MM.1S (cell line): ENCODE data around the gene TSSK3.

Experiments used
- DNase-seq: peaks from one replicate; pipeline ENCODE4 v3.0.0-alpha.2; 2015
- H2AFZ ChIP-seq: fragments of 300-600 bp; sonication (generic); 2 replicates; pipeline ENCODE4 v1.6.0; 2016; ENCODE audit warnings: antibody characterized with exemption, low read length
- H3F3A ChIP-seq: fragments of 300-600 bp; sonication (generic); 2 replicates; pipeline ENCODE4 v1.6.1; 2016; ENCODE audit warnings: mild to moderate bottlenecking, antibody characterized with exemption, low read length, moderate library complexity, mixed read lengths; ENCODE audit not compliant: insufficient read depth
- H3K27ac ChIP-seq: fragments of 300-600 bp; sonication (generic); 2 replicates; pipeline ENCODE4 v1.5.1; 2016; ENCODE audit warnings: mild to moderate bottlenecking, low read length
- H3K27me3 ChIP-seq: fragments of 300-600 bp; sonication (generic); replicated peaks from 2 replicates; pipeline ENCODE4 v1.6.0; 2016; ENCODE audit warnings: low read length; ENCODE audit not compliant: insufficient read depth
- H3K36me3 ChIP-seq: fragments of 300-600 bp; sonication (generic); replicated peaks from 2 replicates; pipeline ENCODE4 v1.6.1; 2016; ENCODE audit warnings: mild to moderate bottlenecking, low read length, mixed read lengths; ENCODE audit not compliant: insufficient read depth
- H3K4me1 ChIP-seq: fragments of 300-600 bp; sonication (generic); 2 replicates; pipeline ENCODE4 v1.6.1; 2016; ENCODE audit warnings: low read length, mixed read lengths
- H3K4me2 ChIP-seq: fragments of 300-600 bp; sonication (generic); 2 replicates; pipeline ENCODE4 v1.6.0; 2016; ENCODE audit warnings: low read depth, low read length
- H3K4me3 ChIP-seq: fragments of 300-600 bp; sonication (generic); 2 replicates; pipeline ENCODE4 v1.5.1; 2016; ENCODE audit warnings: low read length, mixed read lengths
- H3K79me2 ChIP-seq: fragments of 300-600 bp; sonication (generic); 2 replicates; pipeline ENCODE4 v1.6.1; 2016; ENCODE audit warnings: mixed run types, low read length, mixed read lengths
- H3K9ac ChIP-seq: fragments of 300-600 bp; sonication (generic); 2 replicates; pipeline ENCODE4 v1.6.1; 2016; ENCODE audit warnings: low read length, mixed read lengths
- H3K9me2 ChIP-seq: fragments of 300-600 bp; sonication (generic); replicated peaks from 2 replicates; pipeline ENCODE4 v1.6.1; 2016; ENCODE audit warnings: mild to moderate bottlenecking, low read length, mixed read lengths; ENCODE audit not compliant: insufficient read depth
- H3K9me3 ChIP-seq: fragments of 300-600 bp; sonication (generic); replicated peaks from 2 replicates; pipeline ENCODE4 v1.6.1; 2016; ENCODE audit warnings: mild to moderate bottlenecking, low read length, mixed read lengths; ENCODE audit not compliant: insufficient read depth
- H4K20me1 ChIP-seq: fragments of 300-600 bp; sonication (generic); 2 replicates; pipeline ENCODE4 v1.6.1; 2016; ENCODE audit warnings: mild to moderate bottlenecking, low read length, moderate library complexity, mixed read lengths; ENCODE audit not compliant: insufficient read depth
- EZH2 ChIP-seq: fragments of 300-600 bp; sonication (generic); optimal IDR thresholded peaks from 2 replicates; pipeline ENCODE3; 2017; ENCODE audit warnings: low read depth, mild to moderate bottlenecking, antibody characterized with exemption, low read length, mixed read lengths
- EZH2phosphoT487 ChIP-seq: fragments of 300-600 bp; sonication (generic); IDR thresholded peaks from 2 replicates; pipeline ENCODE4 v1.6.1; 2018; ENCODE audit warnings: antibody characterized with exemption, low read length
- TF ChIP-seq, protein P1 (sequence below): fragments of 300-600 bp; sonication (generic); IDR thresholded peaks from 2 replicates; pipeline ENCODE4 v1.5.1; 2016; ENCODE audit warnings: antibody characterized with exemption, low read length, mixed read lengths

TSSK3 gene

DNA sequence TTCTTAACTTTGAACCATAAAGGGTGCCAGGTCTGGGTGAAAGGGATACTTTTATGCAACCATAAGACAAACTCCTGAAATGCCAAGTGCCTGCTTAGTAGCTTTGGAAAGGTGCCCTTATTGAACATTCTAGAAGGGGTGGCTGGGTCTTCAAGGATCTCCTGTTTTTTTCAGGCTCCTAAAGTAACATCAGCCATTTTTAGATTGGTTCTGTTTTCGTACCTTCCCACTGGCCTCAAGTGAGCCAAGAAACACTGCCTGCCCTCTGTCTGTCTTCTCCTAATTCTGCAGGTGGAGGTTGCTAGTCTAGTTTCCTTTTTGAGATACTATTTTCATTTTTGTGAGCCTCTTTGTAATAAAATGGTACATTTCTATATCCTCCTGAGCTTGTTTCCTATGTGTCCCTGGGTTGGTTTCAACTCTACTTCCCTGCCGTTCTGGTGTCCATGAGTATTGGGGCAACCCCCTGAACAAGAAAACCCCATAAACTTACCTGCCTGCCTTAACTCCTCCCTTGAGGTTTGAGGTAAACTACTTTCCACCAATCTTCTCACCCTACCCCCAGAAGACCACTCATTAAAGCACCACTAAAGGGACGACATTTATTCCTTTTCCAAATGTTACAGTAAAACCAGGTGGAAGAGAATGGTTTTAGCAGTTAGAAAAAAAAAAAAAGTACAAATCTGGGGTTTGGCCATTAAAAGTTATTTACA lies 28.9 kb upstream of the TSSK3 start:
- peaks cover 47% of the 10 kb centered on the region for H3F3A ChIP-seq
- H4K20me1 ChIP-seq = no peaks in the 10 kb centered on the region
- no peak overlapping the region for H3K4me3 ChIP-seq
- peaks cover 58% of the 10 kb centered on the region for H3K4me1 ChIP-seq
- H3K27me3 ChIP-seq = no peaks in the 10 kb centered on the region
- no peaks in the 10 kb centered on the region for H3K9me2 ChIP-seq
- H2AFZ ChIP-seq = no peak overlapping the region
- TF ChIP-seq EZH2phosphoT487 = no peak
- TF ChIP-seq, protein P1, sequence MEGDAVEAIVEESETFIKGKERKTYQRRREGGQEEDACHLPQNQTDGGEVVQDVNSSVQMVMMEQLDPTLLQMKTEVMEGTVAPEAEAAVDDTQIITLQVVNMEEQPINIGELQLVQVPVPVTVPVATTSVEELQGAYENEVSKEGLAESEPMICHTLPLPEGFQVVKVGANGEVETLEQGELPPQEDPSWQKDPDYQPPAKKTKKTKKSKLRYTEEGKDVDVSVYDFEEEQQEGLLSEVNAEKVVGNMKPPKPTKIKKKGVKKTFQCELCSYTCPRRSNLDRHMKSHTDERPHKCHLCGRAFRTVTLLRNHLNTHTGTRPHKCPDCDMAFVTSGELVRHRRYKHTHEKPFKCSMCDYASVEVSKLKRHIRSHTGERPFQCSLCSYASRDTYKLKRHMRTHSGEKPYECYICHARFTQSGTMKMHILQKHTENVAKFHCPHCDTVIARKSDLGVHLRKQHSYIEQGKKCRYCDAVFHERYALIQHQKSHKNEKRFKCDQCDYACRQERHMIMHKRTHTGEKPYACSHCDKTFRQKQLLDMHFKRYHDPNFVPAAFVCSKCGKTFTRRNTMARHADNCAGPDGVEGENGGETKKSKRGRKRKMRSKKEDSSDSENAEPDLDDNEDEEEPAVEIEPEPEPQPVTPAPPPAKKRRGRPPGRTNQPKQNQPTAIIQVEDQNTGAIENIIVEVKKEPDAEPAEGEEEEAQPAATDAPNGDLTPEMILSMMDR = peak; percentile 21; the same call in 1 of the 2 replicates
- H3K36me3 ChIP-seq = no peaks in the 10 kb centered on the region
- no peak overlapping the region for H3K9ac ChIP-seq
- peak overlapping the region; percentile 60; the same call in 1 of the 2 replicates for H3K27ac ChIP-seq
- H3K9me3 ChIP-seq = no peaks in the 10 kb centered on the region
- H3K4me2 ChIP-seq = peak overlapping the region; percentile 79
- peaks cover 9% of the 10 kb centered on the region for H3K79me2 ChIP-seq
- DNase-seq = peak; percentile 45

DNA sequence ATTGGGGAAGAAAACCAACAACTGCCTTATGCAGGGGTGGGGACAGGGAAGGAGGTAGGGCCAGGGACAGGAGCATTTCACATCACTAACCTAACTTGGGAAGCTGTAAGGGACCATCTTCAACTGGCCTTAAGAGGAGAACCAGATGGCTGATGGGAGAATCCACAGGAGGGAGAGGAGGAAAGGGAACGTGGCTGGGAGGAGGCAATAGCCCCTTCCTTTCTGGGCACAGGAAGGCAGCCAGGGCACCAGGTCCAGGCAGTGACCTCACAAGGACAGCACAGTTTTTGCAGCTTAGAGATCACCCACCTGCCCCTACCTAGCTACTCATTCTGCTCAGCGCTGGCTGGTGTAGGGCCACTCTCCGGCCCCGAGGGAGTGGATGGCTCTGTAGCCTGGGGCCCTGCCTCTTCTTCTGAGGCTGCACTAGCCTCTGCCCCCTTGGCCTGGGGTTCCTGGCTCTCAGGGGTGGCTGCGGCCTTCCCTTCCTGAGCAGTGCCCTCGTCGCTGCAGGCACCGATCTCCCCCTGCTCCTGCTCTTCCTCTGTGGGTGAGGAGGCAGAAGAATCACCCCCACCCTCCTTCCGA lies 28.0 kb upstream of the TSSK3 start:
- no peaks in the 10 kb centered on the region for H3K27me3 ChIP-seq
- peak overlapping the region; percentile 34; the same call in 1 of the 2 replicates for H3K9ac ChIP-seq
- H3K4me1 ChIP-seq = peaks cover 62% of the 10 kb centered on the region
- H3K4me3 ChIP-seq = peak overlapping the region; percentile 58; the same call in 1 of the 2 replicates
- no peak for DNase-seq
- peak overlapping the region; percentile 60; the same call in 1 of the 2 replicates for H3K27ac ChIP-seq
- peak overlapping the region; percentile 79; the same call in 1 of the 2 replicates for H3K4me2 ChIP-seq
- H2AFZ ChIP-seq = no peak overlapping the region
- H3K9me3 ChIP-seq = no peaks in the 10 kb centered on the region
- peaks cover 9% of the 10 kb centered on the region for H3K79me2 ChIP-seq
- no peaks in the 10 kb centered on the region for H3K9me2 ChIP-seq
- peaks cover 47% of the 10 kb centered on the region for H3F3A ChIP-seq
- no peaks in the 10 kb centered on the region for H3K36me3 ChIP-seq
- TF ChIP-seq EZH2 (no peak), EZH2phosphoT487 (no peak)
- TF ChIP-seq, protein P1 = no peak
- no peaks in the 10 kb centered on the region for H4K20me1 ChIP-seq

DNA sequence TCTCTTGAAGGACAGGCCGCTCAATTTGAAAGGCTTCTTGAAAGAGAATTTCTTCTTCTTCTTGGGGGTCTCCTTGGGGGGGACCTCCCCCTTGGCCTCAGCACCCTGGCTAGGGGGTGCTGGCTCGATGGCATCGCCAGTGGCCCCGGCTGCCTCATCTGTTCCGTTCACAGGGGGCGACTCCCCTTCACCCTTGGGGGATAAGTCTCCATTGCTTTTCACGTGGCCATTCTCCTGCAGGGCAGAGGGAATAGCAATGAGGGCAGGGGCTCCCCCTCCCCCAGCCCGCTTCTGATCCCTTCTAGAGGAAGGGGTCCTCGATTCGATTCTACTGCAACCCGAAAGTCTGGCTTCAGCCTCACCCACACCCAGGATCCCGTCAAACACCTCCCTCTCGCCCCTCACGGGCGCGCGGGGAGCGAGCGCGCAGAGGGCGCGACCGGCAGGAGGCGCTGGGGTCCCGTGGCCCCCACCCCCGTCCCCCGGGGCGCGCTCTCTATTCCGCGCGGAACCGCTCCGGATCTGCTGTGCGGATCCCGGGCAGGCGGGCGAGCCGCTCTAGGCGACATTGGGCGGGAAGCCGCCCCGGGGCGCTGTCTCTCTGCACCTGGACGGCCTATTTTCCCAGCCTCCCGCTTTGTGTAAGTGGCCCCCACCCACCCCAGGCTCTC lies 27.3 kb upstream of the TSSK3 start:
- Histone ChIP-seq H3K9me2 (no peaks in the 10 kb centered on the region), H3K4me1 (peaks cover 62% of the 10 kb centered on the region), H4K20me1 (no peaks in the 10 kb centered on the region), H3F3A (peaks cover 47% of the 10 kb centered on the region), H2AFZ (peak overlapping the region; percentile 23), H3K79me2 (peaks cover 9% of the 10 kb centered on the region), H3K27ac (no peak overlapping the region; the same call in 1 of the 2 replicates), H3K36me3 (no peaks in the 10 kb centered on the region), H3K27me3 (no peaks in the 10 kb centered on the region), H3K9me3 (no peaks in the 10 kb centered on the region), H3K4me3 (peak overlapping the region; percentile 58), H3K9ac (peak overlapping the region; percentile 34; the same call in 1 of the 2 replicates), H3K4me2 (peak overlapping the region; percentile 79)
- DNase-seq = peak; percentile 40
- TF ChIP-seq EZH2 = no peak
- TF ChIP-seq, protein P1 = peak; percentile 59
- no peak for TF ChIP-seq EZH2phosphoT487
